ENCODE measurements around the gene ARHGEF10L. TPM values are rescaled to one million over a fixed set of nuclear protein-coding genes. Genes with fewer than 3 reads are reported as not detected.
A peak's percentile ranks its signal among the peaks of the same experiment; 100 is the strongest.

Gene ARHGEF10L
- total RNA-seq, 4 donors from 2014 or later: 38.5 to 73.8 (median 41.7) TPM

GRCh38 chr1:17557986-17558385 lies 18.5 kb downstream of the ARHGEF10L start:
- Histone ChIP-seq H3K4me3 (no peak overlapping the region), H3K9me3 (no peaks in the 10 kb centered on the region), H3K27me3 (no peaks in the 10 kb centered on the region), H3K4me1 (peaks cover 0 to 44% (median 19%) of the 10 kb centered on the region in 4 donors), H3K36me3 (no peaks in the 10 kb centered on the region), H3K27ac (no peak overlapping the region)
- TF ChIP-seq EP300 (IDR thresholded peaks at IDR 0.05) (no peak), POLR2A (IDR thresholded peaks at IDR 0.05) (no peak), CTCF (IDR thresholded peaks at IDR 0.05) (no peak)
- no peak for DNase-seq (ENCODE audit: low spot score in 2 of 2)
- WGBS, 2 donors: 80 to 87% methylated on average over 7 of the region's 7 CpGs

GRCh38 chr1:17558541-17558940 lies 19.0 kb downstream of the ARHGEF10L start:
- Histone ChIP-seq H3K4me3 (no peak overlapping the region), H3K9me3 (no peaks in the 10 kb centered on the region), H3K4me1 (peaks cover 0 to 48% (median 19%) of the 10 kb centered on the region in 4 donors), H3K27ac (peak overlapping the region in 3 of 4 donors; percentile 77 to 96 (median 95)), H3K36me3 (no peaks in the 10 kb centered on the region), H3K27me3 (no peaks in the 10 kb centered on the region)
- 55 to 62% methylated on average over 3 of the region's 3 CpGs for WGBS, 2 donors
- TF ChIP-seq EP300 (IDR thresholded peaks at IDR 0.05) (no peak), POLR2A (IDR thresholded peaks at IDR 0.05) (no peak), CTCF (IDR thresholded peaks at IDR 0.05) (no peak)
- DNase-seq (ENCODE audit: low spot score in 2 of 2): no peak

GRCh38 chr1:17558954-17559614 lies 19.6 kb downstream of the ARHGEF10L start:
- no peaks in the 10 kb centered on the region for H3K36me3 ChIP-seq
- WGBS, 2 donors: 61 to 79% methylated on average over 8 of the region's 8 CpGs
- H3K27ac ChIP-seq: peak overlapping the region in 3 of 4 donors; percentile 77 to 96 (median 95)
- H3K4me1 ChIP-seq: peaks cover 0 to 48% (median 22%) of the 10 kb centered on the region in 4 donors
- no peak overlapping the region for H3K4me3 ChIP-seq
- TF ChIP-seq POLR2A (IDR thresholded peaks at IDR 0.05) (no peak), EP300 (IDR thresholded peaks at IDR 0.05) (no peak), CTCF (IDR thresholded peaks at IDR 0.05) (no peak)
- H3K27me3 ChIP-seq: no peaks in the 10 kb centered on the region
- no peak for DNase-seq (ENCODE audit: low spot score in 2 of 2)
- H3K9me3 ChIP-seq: no peaks in the 10 kb centered on the region

GRCh38 chr1:17559615-17560419 lies 20.3 kb downstream of the ARHGEF10L start:
- WGBS, 2 donors: 82 to 96% methylated on average over 5 to 6 of the region's 7 CpGs
- Histone ChIP-seq H3K36me3 (no peaks in the 10 kb centered on the region), H3K27me3 (no peaks in the 10 kb centered on the region), H3K27ac (peak overlapping the region in 3 of 4 donors; percentile 77 to 96 (median 95)), H3K4me3 (no peak overlapping the region), H3K9me3 (no peaks in the 10 kb centered on the region), H3K4me1 (peaks cover 0 to 52% (median 28%) of the 10 kb centered on the region in 4 donors)
- TF ChIP-seq POLR2A (IDR thresholded peaks at IDR 0.05): no peak
- no peak for TF ChIP-seq CTCF (IDR thresholded peaks at IDR 0.05)
- TF ChIP-seq EP300 (IDR thresholded peaks at IDR 0.05): no peak
- no peak for DNase-seq (ENCODE audit: low spot score in 2 of 2)

- 20 to 41% methylated on average over 2 to 7 of the region's 8 CpGs for WGBS, 2 donors
- DNase-seq (ENCODE audit: low spot score in 2 of 2): no peak
- Histone ChIP-seq H3K27me3 (no peaks in the 10 kb centered on the region), H3K4me1 (peaks cover 0 to 66% (median 41%) of the 10 kb centered on the region in 4 donors), H3K9me3 (no peaks in the 10 kb centered on the region), H3K4me3 (no peak overlapping the region), H3K27ac (peak overlapping the region; percentile 71 to 96 (median 86)), H3K36me3 (no peaks in the 10 kb centered on the region)
- TF ChIP-seq CTCF (IDR thresholded peaks at IDR 0.05) (no peak), POLR2A (IDR thresholded peaks at IDR 0.05) (no peak), EP300 (IDR thresholded peaks at IDR 0.05) (no peak)
Observed at GRCh38 chr1:17561247-17561548, 21.7 kb downstream of the ARHGEF10L start.
